Activated CD4-positive, alpha-beta memory T cell treated with anti-CD3 and anti-CD28 coated beads for 36 hours (primary cell): Measurements from ENCODE around the gene KNDC1. TPM values are rescaled to one million over a fixed set of nuclear protein-coding genes. Genes with fewer than 3 reads are reported as not detected.

ENCODE experiments used
- CTCF ChIA-PET: fragments of 350-600 bp; sonication (Branson Sonifier 250); formaldehyde crosslinking; loops from one replicate; lab custom pipeline; 2021; ENCODE audit warnings: antibody characterized with exemption, inconsistent platforms; lab: Charles Lee
- POLR2A ChIA-PET: fragments of 350-600 bp; sonication (Branson Sonifier 250); formaldehyde crosslinking; loops from one replicate; lab custom pipeline; 2021; ENCODE audit warnings: antibody characterized with exemption; lab: Charles Lee
- DNase-seq: peaks from one replicate; pipeline ENCODE4 v3.0.0-alpha.2; 2020
- H3K27ac Mint-ChIP-seq: one replicate; pipeline ENCODE4 v1.8.0; 2021; ENCODE audit warnings: mixed read lengths
- H3K27me3 Mint-ChIP-seq: one replicate; pipeline ENCODE4 v1.8.0; 2021; ENCODE audit warnings: mixed read lengths
- H3K36me3 Mint-ChIP-seq: one replicate; pipeline ENCODE4 v1.8.0; 2021; ENCODE audit warnings: mixed read lengths
- H3K4me1 Mint-ChIP-seq: one replicate; pipeline ENCODE4 v1.8.0; 2021; ENCODE audit warnings: low read depth, mixed read lengths
- H3K4me3 Mint-ChIP-seq: one replicate; pipeline ENCODE4 v1.8.0; 2021; ENCODE audit warnings: mild to moderate bottlenecking, mixed read lengths
- H3K9me3 Mint-ChIP-seq: one replicate; pipeline ENCODE4 v1.8.0; 2021; ENCODE audit warnings: mixed read lengths
- intact Hi-C: fragments of 100-400 bp; cut with micrococcal nuclease; formaldehyde crosslinking; loops from one replicate; pipeline ENCODE4 v1.15.1; 2023
- microRNA-seq: library from miRNA; unstranded; fragments of <30 nt; microRNA quantifications from one replicate; pipeline ENCODE4 v1.2.0, GENCODE V29; 2022; ENCODE audit warnings: borderline number of aligned reads, borderline microRNAs expressed, borderline replicate concordance
- total RNA-seq, 2 experiments: library from RNA; stranded (reverse); gene quantifications; one replicate each; pipeline ENCODE4 v1.2.3, GENCODE V29; 2021

KNDC1 gene
- total RNA-seq, 2 experiments from 2014 or later, result 0.17 to 0.70 TPM

GRCh38 chr10:133274751-133275683 is 115.0 kb downstream of the KNDC1 start:
- Mint-ChIP-seq H3K27me3 (no peaks in the 10 kb centered on the region), H3K4me1 (peaks cover 28% of the 10 kb centered on the region), H3K36me3 (peaks cover 30% of the 10 kb centered on the region), H3K27ac (peak overlapping the region; percentile 93), H3K9me3 (no peaks in the 10 kb centered on the region), H3K4me3 (peak overlapping the region; percentile 91)
- CTCF ChIA-PET, result interaction anchor here (0.8 to 4.2 kb wide), 8 partner anchors 12 to 131 kb away, joined by 3 to 28 read pairs (median 11); no protein-coding TSS in a partner anchor
- POLR2A ChIA-PET, result interaction anchor here (0.9 to 5.1 kb wide), 7 partner anchors 9 to 83 kb away, joined by 3 to 61 read pairs (median 11); partner anchors contain the start of gene FUOM
- intact Hi-C loops, result loop anchor here (1.0 kb wide), 5 partner anchors 16 to 1375 kb away; partner anchors contain the start of genes TUBGCP2 and ZNF511
- peak; percentile 95 for DNase-seq

GRCh38 chr10:133275684-133276092 is 115.7 kb downstream of the KNDC1 start:
- DNase-seq, result peak; percentile 76
- no peaks in the 10 kb centered on the region for H3K27me3 Mint-ChIP-seq
- POLR2A ChIA-PET, result interaction anchor here (0.9 to 5.1 kb wide), 7 partner anchors 9 to 82 kb away, joined by 3 to 61 read pairs (median 11); partner anchors contain the start of gene FUOM
- H3K4me1 Mint-ChIP-seq, result peaks cover 28% of the 10 kb centered on the region
- peak overlapping the region; percentile 93 for H3K27ac Mint-ChIP-seq
- intact Hi-C loops, result loop anchor here (1.0 kb wide), 5 partner anchors 16 to 1375 kb away; partner anchors contain the start of genes TUBGCP2 and ZNF511
- H3K4me3 Mint-ChIP-seq, result peak overlapping the region; percentile 91
- peaks cover 27% of the 10 kb centered on the region for H3K36me3 Mint-ChIP-seq
- CTCF ChIA-PET, result interaction anchor here (0.7 to 4.2 kb wide), 8 partner anchors 9 to 132 kb away, joined by 3 to 28 read pairs (median 11); no protein-coding TSS in a partner anchor
- no peaks in the 10 kb centered on the region for H3K9me3 Mint-ChIP-seq

Small RNA genes lying within 50 kb of the gene (microRNA-seq; reads per million reads assigned to microRNA genes)
- not detected for gene MIR202

Other genes with a start within 250 kb of the KNDC1 start
- gene CFAP46, start 217.6 kb upstream of the KNDC1 start, total RNA-seq, result under 1 TPM in 1 of 2 experiments, not detected in 1; 0.07 TPM
- gene ADGRA1, start 72.3 kb upstream of the KNDC1 start, total RNA-seq, result not detected
- gene UTF1, start 70.0 kb downstream of the KNDC1 start, total RNA-seq, result not detected
- gene VENTX, start 77.6 kb downstream of the KNDC1 start, total RNA-seq, result under 1 TPM; 0.07 to 0.12 TPM
- 100 to 1,000 TPM; 160 to 165 TPM for gene ADAM8, start 116.6 kb downstream of the KNDC1 start, total RNA-seq
- gene TUBGCP2, start 148.7 kb downstream of the KNDC1 start, total RNA-seq, result 10 to 100 TPM; 54.5 to 59.1 TPM
- gene ZNF511, start 148.7 kb downstream of the KNDC1 start, total RNA-seq, result 10 to 100 TPM; 48.7 to 51.5 TPM
- not detected for gene CALY, start 176.7 kb downstream of the KNDC1 start, total RNA-seq
- gene PRAP1, start 187.2 kb downstream of the KNDC1 start, total RNA-seq, result not detected
- 10 to 100 TPM; 46.5 to 49.8 TPM for gene FUOM, start 197.8 kb downstream of the KNDC1 start, total RNA-seq
- 10 to 100 TPM; 60.2 to 64.8 TPM for gene ECHS1, start 213.1 kb downstream of the KNDC1 start, total RNA-seq
- gene PAOX, start 219.0 kb downstream of the KNDC1 start, total RNA-seq, result 1 to 10 TPM; 8.8 to 9.6 TPM
- 10 to 100 TPM; 33.9 to 40.3 TPM for gene MTG1, start 233.9 kb downstream of the KNDC1 start, total RNA-seq